SK-N-SH (cell line): Measurements from ENCODE around the gene MT1F. TPM values are rescaled to one million over a fixed set of nuclear protein-coding genes. Genes with fewer than 3 reads are reported as not detected.

Experiments used
- CTCF ChIA-PET: fragments of 300-600, 350-600 bp; formaldehyde crosslinking; extraction: SDS; loops from one replicate; lab custom pipeline; 2021; lab: Yijun Ruan, JAX
- POLR2A ChIA-PET: fragments of 350-600 bp; sonication (Branson Sonifier 250); formaldehyde crosslinking; extraction: SDS; loops from one replicate; lab custom pipeline; 2020; ENCODE audit warnings: antibody characterized with exemption, inconsistent platforms; lab: Yijun Ruan, JAX
- DNase-seq: peaks from one replicate; pipeline ENCODE4 v3.0.0; 2012
- H2AFZ ChIP-seq: fragments of 200-600 bp; sonication (generic); 2 replicates; pipeline ENCODE4 v1.8.1; 2016; ENCODE audit warnings: antibody characterized with exemption, mild to moderate bottlenecking, low read depth
- H3F3A ChIP-seq: fragments of 200-600 bp; sonication (generic); replicated peaks from 2 replicates; pipeline ENCODE3; 2016; ENCODE audit warnings: antibody characterized with exemption, mild to moderate bottlenecking; ENCODE audit not compliant: insufficient read depth
- H3K27ac ChIP-seq, 2 experiments: fragments of 200-500 bp in 1 of 2; fragments of 200-600 bp in 1 of 2; sonication (Bioruptor generic) in 1 of 2; sonication (generic), shearing (Covaris generic) in 1 of 2; 2 replicates each; pipeline versions ENCODE4 v1.5.1 to v1.6.1; 2014 to 2016; ENCODE audit warnings: low read depth in 2 of 2, inconsistent platforms in 1 of 2, low read length in 1 of 2, mild to moderate bottlenecking in 1 of 2, mixed read lengths in 1 of 2
- H3K27me3 ChIP-seq: fragments of 200-600 bp; sonication (generic), shearing (Covaris generic); 2 replicates; pipeline ENCODE4 v1.6.1; 2016; ENCODE audit warnings: mixed run types; ENCODE audit not compliant: insufficient read depth
- H3K36me3 ChIP-seq, 2 experiments: fragments of 200-500 bp in 1 of 2; fragments of 200-600 bp in 1 of 2; sonication (Bioruptor generic) in 1 of 2; sonication (generic) in 1 of 2; replicated peaks in 1 of 2; 2 replicates each; pipeline versions ENCODE3 to v1.5.1; 2014 to 2016; ENCODE audit warnings: low read length in 1 of 2, mild to moderate bottlenecking in 1 of 2; ENCODE audit not compliant: insufficient read depth in 2 of 2, control insufficient read depth in 1 of 2
- H3K4me1 ChIP-seq, 2 experiments: fragments of 200-500 bp in 1 of 2; fragments of 200-600 bp in 1 of 2; sonication (Bioruptor generic) in 1 of 2; sonication (generic), shearing (Covaris generic) in 1 of 2; 2 replicates each; pipeline versions ENCODE4 v1.5.1 to v1.6.1; 2014 to 2016; ENCODE audit warnings: low read depth in 1 of 2, low read length in 1 of 2, mixed run types in 1 of 2; ENCODE audit not compliant: insufficient read depth in 2 of 2, control insufficient read depth in 1 of 2
- H3K4me2 ChIP-seq: fragments of 200-600 bp; sonication (generic), shearing (Covaris generic); 2 replicates; pipeline ENCODE4 v1.6.1; 2017; ENCODE audit warnings: mixed run types
- H3K4me3 ChIP-seq, 2 experiments: fragments of 200-500 bp in 1 of 2; fragments of 200-600 bp in 1 of 2; sonication (Bioruptor generic) in 1 of 2; sonication (generic), shearing (Covaris generic) in 1 of 2; 2 replicates each; pipeline versions ENCODE4 v1.5.1 to v1.8.1; 2014 to 2016; ENCODE audit warnings: low read depth in 2 of 2, inconsistent platforms in 1 of 2, low read length in 1 of 2, mild to moderate bottlenecking in 1 of 2, mixed read lengths in 1 of 2, moderate library complexity in 1 of 2
- H3K79me2 ChIP-seq: fragments of 200-600 bp; sonication (generic); 2 replicates; pipeline ENCODE4 v1.8.1; 2017; ENCODE audit warnings: mild to moderate bottlenecking; ENCODE audit not compliant: insufficient read depth
- H3K9ac ChIP-seq: fragments of 200-600 bp; sonication (generic); 2 replicates; pipeline ENCODE4 v1.6.1; 2017; ENCODE audit warnings: mixed run types
- H3K9me2 ChIP-seq: fragments of 200-600 bp; sonication (generic); 2 replicates; pipeline ENCODE4 v1.6.1; 2017; ENCODE audit warnings: mixed run types
- H3K9me3 ChIP-seq: fragments of 200-600 bp; sonication (generic); 2 replicates; pipeline ENCODE4 v1.6.1; 2017; ENCODE audit warnings: mixed run types, mild to moderate bottlenecking, moderate library complexity
- H4K20me1 ChIP-seq: fragments of 200-600 bp; sonication (generic); 2 replicates; pipeline ENCODE4 v1.6.1; 2017; ENCODE audit warnings: mild to moderate bottlenecking, mixed run types; ENCODE audit not compliant: insufficient read depth
- CHD2 ChIP-seq: fragments of 150-350 bp; IDR thresholded peaks from 2 replicates; pipeline ENCODE4 v1.6.1; 2018; ENCODE audit warnings: low read length; ENCODE audit not compliant: partially characterized antibody
- CTCF ChIP-seq: fragments of 200-600 bp; sonication (generic); IDR thresholded peaks from 2 replicates; pipeline ENCODE4 v1.6.1; 2017; ENCODE audit warnings: antibody characterized with exemption, mild to moderate bottlenecking, moderate library complexity
- EZH2phosphoT487 ChIP-seq: fragments of 200-600 bp; sonication (generic); IDR thresholded peaks from 2 replicates; pipeline ENCODE4 v1.6.1; 2017; ENCODE audit warnings: low read depth, mixed run types, mild to moderate bottlenecking, antibody characterized with exemption, moderate library complexity, borderline replicate concordance
- FOSL2 ChIP-seq: IDR thresholded peaks from 2 replicates; pipeline ENCODE4 v1.4.0; 2012; ENCODE audit warnings: low read depth, mild to moderate bottlenecking, moderate library complexity, borderline replicate concordance
- FOXJ3 ChIP-seq: sonication (generic); formaldehyde crosslinking; IDR thresholded peaks from 2 replicates; pipeline ENCODE4 v1.5.1; 2020; ENCODE audit warnings: mild to moderate bottlenecking, missing genetic modification reagents
- GABPA ChIP-seq: IDR thresholded peaks from 2 replicates; pipeline ENCODE4 v1.4.0; 2012; ENCODE audit warnings: low read depth, mild to moderate bottlenecking
- GATA2 ChIP-seq: sonication (generic); formaldehyde crosslinking; IDR thresholded peaks from 2 replicates; pipeline ENCODE4 v1.5.0; 2020; ENCODE audit warnings: mild to moderate bottlenecking, missing genetic modification reagents
- IRF3 ChIP-seq: fragments of 150-350 bp; IDR thresholded peaks from 2 replicates; pipeline ENCODE4 v1.6.1; 2016; ENCODE audit warnings: mild to moderate bottlenecking, low read depth, low read length
- JUND ChIP-seq: IDR thresholded peaks from 2 replicates; pipeline ENCODE4 v1.4.0; 2012
- MEF2A ChIP-seq: IDR thresholded peaks from 2 replicates; pipeline ENCODE4 v1.4.0; 2012; ENCODE audit warnings: low read depth, borderline replicate concordance
- MXI1 ChIP-seq: IDR thresholded peaks from 2 replicates; pipeline ENCODE4 v1.6.1; 2012; ENCODE audit warnings: mild to moderate bottlenecking, low read depth, low read length, improper control_type of control experiment
- NFIC ChIP-seq: IDR thresholded peaks from 2 replicates; pipeline ENCODE4 v1.4.0; 2012; ENCODE audit warnings: borderline replicate concordance
- NRF1 ChIP-seq: IDR thresholded peaks from 2 replicates; pipeline ENCODE4 v1.6.1; 2012; ENCODE audit warnings: low read depth, mild to moderate bottlenecking, low read length
- PBX3 ChIP-seq: IDR thresholded peaks from 2 replicates; pipeline ENCODE4; 2012
- POLR2AphosphoS5 ChIP-seq: IDR thresholded peaks from 2 replicates; pipeline ENCODE4 v1.6.1; 2012; ENCODE audit warnings: low read depth, low read length
- RCOR1 ChIP-seq: fragments of 150-350 bp; IDR thresholded peaks from 2 replicates; pipeline ENCODE4 v1.6.1; 2017; ENCODE audit warnings: antibody characterized with exemption, low read length
- SIN3A ChIP-seq: IDR thresholded peaks from 2 replicates; pipeline ENCODE4 v1.6.1; 2012; ENCODE audit warnings: low read depth, mild to moderate bottlenecking, low read length, moderate library complexity, borderline replicate concordance
- SMC3 ChIP-seq: IDR thresholded peaks from 2 replicates; pipeline ENCODE4 v1.6.1; 2012; ENCODE audit warnings: low read depth, low read length, improper control_type of control experiment
- TAF1 ChIP-seq: IDR thresholded peaks from 2 replicates; pipeline ENCODE4 v1.6.1; 2012; ENCODE audit warnings: low read depth, mild to moderate bottlenecking, low read length, moderate library complexity, borderline replicate concordance
- TCF12 ChIP-seq: IDR thresholded peaks from 2 replicates; pipeline ENCODE4 v1.4.0; 2012
- USF1 ChIP-seq: IDR thresholded peaks from 2 replicates; pipeline ENCODE4 v1.4.0; 2012; ENCODE audit warnings: low read depth, borderline replicate concordance
- USF2 ChIP-seq: fragments of 150-350 bp; IDR thresholded peaks from 2 replicates; pipeline ENCODE4 v1.6.1; 2017; ENCODE audit warnings: antibody characterized with exemption, low read length, low read depth, borderline replicate concordance
- YY1 ChIP-seq: IDR thresholded peaks from 2 replicates; pipeline ENCODE4 v1.4.0; 2012; ENCODE audit warnings: low read depth, mild to moderate bottlenecking
- ZBTB33 ChIP-seq: IDR thresholded peaks from 2 replicates; pipeline ENCODE4 v1.4.0; 2012; ENCODE audit warnings: low read depth, borderline replicate concordance
- whole genome bisulfite sequencing: methylation state at CpG from one replicate; pipeline ENCODE4 v1.1.6; 2017; ENCODE audit warnings: low lambda C conversion rate; 5-methylcytosine and 5-hydroxymethylcytosine counted together
- polyA plus RNA-seq, 3 experiments: library from polyadenylated mRNA; depleted of rRNA; stranded (reverse); fragments of >200 nt; gene quantifications; 2 replicates each; pipeline ENCODE4 v1.2.3, GENCODE V29; 2012

The MT1F gene
- polyA plus RNA-seq, 1 of the 3 experiments (the other 2 are of a cell fraction): 13.0 TPM

- H3K27me3 ChIP-seq: no peaks in the 10 kb centered on the region
- H3K4me1 ChIP-seq: peaks cover 35 to 46% of the 10 kb centered on the region in 2 experiments; a peak in 3 of 4 replicates
- CTCF ChIA-PET: interaction anchor here (0.6 to 8.2 kb wide), 4 partner anchors 8 to 181 kb away, joined by 3 to 138 read pairs (median 6); no protein-coding TSS in a partner anchor
- no peaks in the 10 kb centered on the region; the same call in 1 of the 2 replicates for H4K20me1 ChIP-seq
- peak within 1 kb of the TSS; percentile 72 to 94 for H3K4me3 ChIP-seq
- no peaks in the 10 kb centered on the region for H3K36me3 ChIP-seq
- POLR2A ChIA-PET: no interaction called here
- H3K4me2 ChIP-seq: peak within 1 kb of the TSS; percentile 88
- DNase-seq: peak; percentile 95
- H3K27ac ChIP-seq: peak within 1 kb of the TSS; percentile 86 to 96
- peak within 1 kb of the TSS; percentile 43; the same call in 1 of the 2 replicates for H2AFZ ChIP-seq
- H3K9me2 ChIP-seq: no peaks in the 10 kb centered on the region
- H3K9ac ChIP-seq: peak within 1 kb of the TSS; percentile 90
- 27% methylated on average over 28 of the region's 62 CpGs for WGBS
- no peaks in the 10 kb centered on the region for H3K9me3 ChIP-seq
- H3F3A ChIP-seq: peaks cover 61% of the 10 kb centered on the region
- H3K79me2 ChIP-seq: peaks cover 30% of the 10 kb centered on the region
- TF ChIP-seq FOSL2: peak; percentile 74; the same call in 1 of the 2 replicates
- no peak for TF ChIP-seq CHD2
- peak; percentile 40; the same call in 1 of the 2 replicates for TF ChIP-seq TCF12
- no peak for TF ChIP-seq ZBTB33
- no peak for TF ChIP-seq YY1
- TF ChIP-seq NRF1: no peak; the same call in 1 of the 2 replicates
- peak; percentile 38; the same call in 1 of the 2 replicates for TF ChIP-seq NFIC
- TF ChIP-seq USF1: no peak
- no peak for TF ChIP-seq GATA2 (CRISPR knock-in tag)
- TF ChIP-seq MEF2A: no peak
- no peak for TF ChIP-seq USF2
- peak; percentile 80; the same call in 1 of the 2 replicates for TF ChIP-seq TAF1
- peak; percentile 66 for TF ChIP-seq RCOR1
- TF ChIP-seq POLR2AphosphoS5: peak; percentile 98
- peak; percentile 97; the same call in 1 of the 2 replicates for TF ChIP-seq SIN3A
- TF ChIP-seq CTCF: no peak
- peak; percentile 60; the same call in 1 of the 2 replicates for TF ChIP-seq JUND
- no peak for TF ChIP-seq EZH2phosphoT487
- TF ChIP-seq FOXJ3: 0 out of 2 replicates have a peak, but pooled peaks have one; percentile 34
- TF ChIP-seq GABPA: no peak
- peak; percentile 44; the same call in 1 of the 2 replicates for TF ChIP-seq PBX3
- TF ChIP-seq IRF3: no peak
- TF ChIP-seq MXI1: peak; percentile 97
- TF ChIP-seq SMC3: no peak
These were observed 49.5 kb upstream of the MT1F start, which contains the start of gene MT2A for GRCh38 chr16:56608043-56608875. MT2A (plus strand) TSS chr16:56608584; CDS start chr16:56608656, 72 bp downstream.
